Muscle of arm (tissue), 12 donors: ENCODE measurements around the gene ZMIZ1. TPM values are rescaled to one million over a fixed set of nuclear protein-coding genes. Genes with fewer than 3 reads are reported as not detected.
"Not testable (repeated sequence)": the region's sequence is repeated elsewhere in the genome, so short reads cannot be mapped to it uniquely, and the experiment has no call there.

Experiments used
- DNase-seq: peaks from one replicate; pipeline ENCODE4 v3.0.0-alpha.2; 2013
- polyA plus RNA-seq, 12 donors: library from polyadenylated mRNA; unstranded; fragments of 120-200 nt; gene quantifications; one replicate each; pipeline ENCODE4 v1.2.1, GENCODE V29; 2013; ENCODE audit not compliant: insufficient read length in 12 of 12

The ZMIZ1 gene
- polyA plus RNA-seq, 12 donors, result 27.7 to 66.3 (median 34.3) TPM; not detected in 1

DNA sequence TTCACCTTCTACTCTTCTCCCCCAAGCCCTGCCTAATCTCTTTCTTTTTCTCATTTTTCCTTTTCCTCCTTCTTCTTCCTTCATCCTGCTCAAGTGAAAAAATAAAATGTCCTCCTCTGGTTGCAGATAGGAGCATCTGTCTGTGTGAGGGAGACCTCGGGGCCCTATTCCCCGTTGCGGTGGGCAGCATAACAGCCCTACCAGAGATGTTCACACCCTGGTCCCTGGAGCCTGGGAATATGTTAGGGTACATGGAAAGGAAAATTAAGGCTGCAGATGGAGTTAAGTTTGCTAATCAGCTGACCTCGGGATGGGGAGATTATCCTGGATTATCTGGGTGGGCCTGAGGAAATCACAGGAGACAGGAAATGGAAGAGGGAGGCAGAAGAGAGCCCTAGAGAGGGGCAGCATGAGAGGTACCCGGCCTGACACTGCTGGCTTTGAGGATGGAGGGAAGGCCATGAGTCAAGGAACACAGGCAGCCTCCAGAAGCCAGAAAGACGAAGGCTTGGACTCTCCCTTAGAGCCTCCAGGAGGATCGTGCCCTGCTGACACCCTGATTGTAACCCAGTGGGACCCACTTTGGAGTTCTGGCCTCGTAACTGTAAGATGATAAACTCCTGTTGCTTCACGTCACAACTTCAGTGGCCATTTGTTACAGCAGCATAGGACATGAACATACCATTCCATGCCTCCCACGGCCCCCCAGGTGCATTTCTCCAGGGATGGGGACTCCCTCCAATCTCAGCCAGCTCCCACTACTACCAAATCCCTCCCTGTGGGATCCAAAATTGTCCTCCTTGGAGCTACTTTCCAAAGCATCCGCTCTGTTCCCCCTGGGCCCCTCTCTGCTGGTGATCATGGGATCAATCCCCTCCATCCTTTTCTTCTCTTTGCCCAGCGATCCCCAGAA lies 39.0 kb upstream of the ZMIZ1 start:
- DNase-seq, result no peak

DNA sequence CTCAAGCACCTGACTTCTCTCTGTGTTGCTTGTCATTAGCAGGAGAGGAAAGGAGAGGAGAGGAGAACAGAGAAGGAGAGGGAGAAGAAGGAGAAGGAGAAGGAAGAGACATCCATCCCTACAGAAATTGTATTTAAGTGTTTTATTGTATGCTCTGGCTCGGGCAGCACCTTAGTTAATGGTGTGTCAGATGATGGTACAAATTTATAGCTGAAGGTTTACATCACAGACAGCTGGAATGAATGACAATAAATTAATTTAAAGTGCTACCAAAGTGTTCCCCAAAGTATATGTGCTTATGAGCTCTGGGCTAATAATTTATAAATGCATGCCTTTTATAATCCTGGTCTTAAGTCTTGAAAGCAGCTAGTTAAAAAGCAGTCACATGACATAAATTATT lies 38.1 kb upstream of the ZMIZ1 start:
- DNase-seq, result no peak

- no peak for DNase-seq
These were observed 37.0 kb upstream of the ZMIZ1 start for GRCh38 chr10:79031723-79032122.

DNA sequence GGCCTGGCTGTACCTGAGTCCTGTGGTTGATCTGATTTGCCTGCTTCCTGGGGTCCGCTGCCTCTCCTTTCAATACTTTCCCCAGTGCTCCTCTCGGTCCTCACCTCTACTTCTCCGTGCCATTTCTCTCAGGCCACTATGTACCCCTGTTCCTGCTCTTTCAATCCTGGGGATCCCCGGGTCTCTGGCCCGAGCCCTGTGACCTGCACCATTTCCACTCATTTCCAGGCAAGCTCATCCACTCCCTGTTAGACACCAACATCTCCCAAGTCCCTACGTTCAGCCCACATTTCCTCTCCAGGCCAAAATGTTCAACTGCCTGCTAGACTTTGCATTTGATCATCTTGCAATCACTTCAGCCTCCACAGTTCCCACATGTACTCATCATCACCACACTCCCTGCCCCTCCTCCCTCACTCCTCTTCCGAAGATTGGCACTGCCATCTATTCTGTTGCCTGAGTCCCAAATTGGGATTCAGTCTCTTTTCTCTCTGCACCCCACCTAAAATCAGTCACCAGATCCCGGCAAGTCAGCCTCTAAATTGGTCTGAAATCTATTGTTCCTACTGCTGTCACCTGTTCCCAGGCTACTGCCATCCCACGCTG lies 34.4 kb upstream of the ZMIZ1 start:
- no peak for DNase-seq

DNA sequence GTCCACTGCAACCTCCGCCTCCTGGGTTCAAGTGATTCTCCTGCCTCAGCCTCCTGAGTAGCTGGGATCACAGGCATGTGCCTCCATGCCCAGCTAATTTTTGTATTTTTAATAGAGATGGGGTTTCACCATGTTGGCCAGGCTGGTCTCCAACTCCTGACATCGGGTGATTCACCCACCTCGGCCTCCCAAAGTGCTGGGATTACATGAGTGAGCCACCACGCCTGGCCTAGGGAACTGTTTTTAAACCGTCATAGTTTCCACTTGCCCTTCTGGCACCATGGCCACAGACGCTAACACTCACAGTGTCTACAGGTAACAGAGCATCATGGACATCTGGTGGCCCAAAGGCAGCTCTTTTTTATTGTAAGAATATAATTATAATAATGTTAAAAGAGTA lies 32.4 kb upstream of the ZMIZ1 start:
- DNase-seq, result not testable (repeated sequence)

DNA sequence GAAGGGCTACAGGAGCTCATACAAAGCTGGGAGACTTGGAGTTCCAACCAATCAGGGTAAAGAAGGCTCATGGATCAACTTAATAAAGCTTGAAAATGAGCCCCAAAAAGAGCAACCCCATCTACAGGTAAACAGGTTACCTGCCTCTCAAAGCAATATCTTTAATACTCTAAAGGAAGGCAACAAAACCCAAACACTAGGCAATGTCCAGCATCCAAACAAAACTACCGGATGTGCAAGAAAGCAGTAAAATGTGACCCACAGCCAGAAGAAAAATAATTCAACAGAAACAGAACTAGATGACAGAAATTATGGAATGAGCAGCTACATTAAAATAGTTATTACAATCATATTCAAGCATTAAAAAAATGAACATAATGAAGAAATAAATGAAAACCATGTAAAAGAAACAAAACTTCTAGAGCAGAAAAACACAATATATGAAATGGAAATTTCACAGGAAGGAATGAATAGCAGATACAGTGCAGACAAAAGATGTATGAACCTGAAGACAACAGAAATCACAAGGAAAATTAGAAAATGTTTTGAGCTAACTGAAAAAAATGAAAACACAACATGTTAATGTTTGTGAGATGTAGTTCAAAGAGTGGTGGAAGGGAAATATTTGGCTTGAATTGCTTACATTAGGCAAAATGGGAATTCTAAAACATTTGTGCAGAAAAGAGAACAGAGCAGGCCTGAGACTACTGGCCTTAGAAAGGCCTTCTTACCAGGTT lies 30.5 kb upstream of the ZMIZ1 start:
- no peak for DNase-seq

DNA sequence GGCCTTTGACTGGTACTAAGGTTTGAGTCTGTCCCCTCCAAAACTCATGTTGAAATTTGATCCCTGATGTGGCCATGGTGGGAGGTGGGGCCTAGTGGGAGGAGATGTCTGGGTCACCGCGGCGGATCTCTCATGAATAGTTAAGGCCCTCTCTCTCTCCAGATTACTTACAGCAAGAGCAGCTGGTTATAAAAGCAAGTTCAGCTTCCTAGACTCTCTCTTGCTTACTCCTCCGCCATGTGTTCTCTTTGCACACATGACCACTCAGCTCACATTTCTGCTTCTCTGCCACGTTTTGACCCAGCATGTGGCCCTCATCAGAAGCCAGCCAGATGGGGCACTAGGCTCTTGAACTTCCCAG lies 29.9 kb upstream of the ZMIZ1 start:
- no peak for DNase-seq

DNA sequence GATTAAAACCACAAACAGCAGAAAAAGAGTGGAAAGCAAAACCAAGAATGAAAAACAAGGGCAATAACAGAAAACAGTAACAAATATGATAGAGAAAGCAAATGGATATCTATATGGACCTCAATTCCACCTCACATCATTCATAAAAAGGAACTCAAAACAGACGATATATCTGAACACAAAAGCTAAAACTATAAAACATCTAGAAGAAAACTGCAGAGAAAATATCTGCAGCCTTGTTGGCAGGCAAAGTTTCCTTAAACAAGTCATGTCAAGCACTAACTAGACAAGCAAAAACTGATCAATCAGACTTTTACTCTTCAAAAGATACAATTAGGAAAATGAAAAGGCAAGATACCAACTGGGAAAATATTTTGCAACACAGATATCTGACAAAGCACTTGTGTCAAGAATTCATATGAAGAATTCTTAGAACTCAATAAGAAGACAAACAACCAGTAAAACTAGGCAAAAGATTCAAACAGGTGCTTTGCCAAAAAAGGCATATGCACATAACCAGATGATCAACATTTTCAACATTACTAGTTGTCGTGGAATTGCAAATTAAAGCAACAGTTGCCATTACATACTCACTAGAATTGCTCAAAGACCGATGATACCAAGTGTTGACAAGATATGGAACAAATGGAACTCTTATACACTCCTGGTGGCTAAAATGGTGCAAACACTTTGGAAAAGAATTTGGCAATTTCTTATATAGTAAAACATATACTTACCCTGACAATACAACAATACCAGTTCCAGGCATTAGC lies 25.9 kb upstream of the ZMIZ1 start:
- DNase-seq, result no peak

DNA sequence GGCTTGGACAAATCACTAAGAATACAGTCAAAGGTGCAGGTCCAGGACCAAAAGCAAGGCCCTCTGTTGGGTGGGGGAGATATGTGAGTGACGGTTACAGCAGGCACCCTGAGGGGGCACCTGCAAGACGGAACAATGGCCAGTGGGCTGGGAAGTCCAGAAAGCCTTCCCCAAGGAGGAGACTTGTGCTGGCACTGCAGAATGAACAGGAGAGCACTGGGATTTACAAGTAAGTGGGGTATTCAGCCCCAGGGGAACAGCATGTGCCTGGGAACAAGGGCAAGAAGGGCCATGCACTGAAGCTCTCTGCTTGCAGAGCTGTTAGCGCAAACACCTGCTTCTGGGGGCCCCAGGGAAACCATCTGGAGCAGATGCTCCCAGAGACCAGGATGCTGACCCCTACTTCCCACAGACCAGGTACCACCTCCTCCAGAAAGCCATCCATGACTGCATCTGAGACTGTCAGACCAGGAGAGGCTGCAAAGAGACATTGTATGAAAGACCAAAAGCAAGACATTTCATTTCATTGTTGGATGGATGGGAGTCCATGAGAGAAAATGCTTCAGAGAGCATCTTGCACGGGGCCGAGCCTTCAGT lies 24.6 kb upstream of the ZMIZ1 start:
- DNase-seq, result no peak

- DNase-seq, result no peak
These were observed 23.9 kb upstream of the ZMIZ1 start for GRCh38 chr10:79044846-79045245.

GRCh38 chr10:79045566-79046175 lies 23.1 kb upstream of the ZMIZ1 start:
- DNase-seq, result no peak

GRCh38 chr10:79046326-79046725 lies 22.4 kb upstream of the ZMIZ1 start:
- no peak for DNase-seq

DNA sequence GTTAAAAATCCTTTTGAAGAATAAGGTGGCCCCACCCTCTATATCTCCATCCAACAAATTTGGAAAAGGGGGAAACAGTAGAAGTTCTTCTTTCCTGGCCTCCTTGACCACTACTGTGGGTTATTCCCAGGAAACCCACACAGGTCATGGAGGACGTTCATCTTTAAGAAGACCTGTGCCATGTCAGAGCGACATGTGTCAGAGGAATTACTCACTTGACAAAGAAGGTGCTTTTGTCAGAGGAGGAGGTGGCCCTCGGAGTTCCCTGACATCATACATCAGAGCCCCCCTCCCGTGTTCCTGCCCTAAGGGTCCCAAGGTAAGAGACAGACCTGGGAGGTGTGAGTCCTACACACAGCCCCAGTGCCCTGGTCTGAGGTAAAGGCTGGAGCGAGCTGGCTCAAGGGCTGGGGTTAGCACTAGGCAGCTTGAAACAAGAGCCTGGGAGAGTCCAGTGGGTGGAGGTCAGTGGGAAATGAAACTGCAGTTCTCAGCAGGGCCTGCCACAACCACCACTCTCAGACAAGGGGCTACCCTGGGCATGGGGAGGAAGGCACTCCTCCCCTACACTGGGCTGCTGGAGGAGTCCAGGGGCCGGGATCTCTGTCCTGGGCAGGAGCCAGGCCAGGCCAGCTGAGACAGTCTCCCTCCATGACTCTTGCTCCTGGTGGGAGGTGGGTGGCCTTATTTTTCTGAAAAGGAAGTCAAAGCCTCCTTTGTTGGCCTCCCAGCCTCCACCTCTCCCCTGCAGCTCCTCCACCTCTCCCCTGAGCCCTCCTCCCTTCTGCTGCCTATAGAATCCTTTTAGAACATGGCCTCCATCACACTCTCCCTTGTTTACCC lies 21.8 kb upstream of the ZMIZ1 start:
- DNase-seq, result no peak

DNA sequence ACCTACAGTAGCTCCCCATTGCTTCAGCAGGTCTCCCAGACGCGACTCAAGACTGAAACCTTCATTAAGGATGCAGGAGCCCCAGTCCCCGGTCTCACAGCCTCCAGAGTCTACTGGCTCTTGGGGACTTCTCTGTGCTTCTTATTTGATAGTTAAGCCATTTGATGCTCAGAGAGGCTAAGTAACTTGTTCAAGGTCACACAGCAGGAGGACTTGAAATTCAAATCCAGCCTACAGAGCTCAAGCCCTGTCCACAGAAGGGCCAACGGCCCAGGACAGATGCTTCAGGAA lies 21.2 kb upstream of the ZMIZ1 start:
- no peak for DNase-seq

GRCh38 chr10:79047875-79048638 lies 20.7 kb upstream of the ZMIZ1 start:
- DNase-seq, result no peak

DNA sequence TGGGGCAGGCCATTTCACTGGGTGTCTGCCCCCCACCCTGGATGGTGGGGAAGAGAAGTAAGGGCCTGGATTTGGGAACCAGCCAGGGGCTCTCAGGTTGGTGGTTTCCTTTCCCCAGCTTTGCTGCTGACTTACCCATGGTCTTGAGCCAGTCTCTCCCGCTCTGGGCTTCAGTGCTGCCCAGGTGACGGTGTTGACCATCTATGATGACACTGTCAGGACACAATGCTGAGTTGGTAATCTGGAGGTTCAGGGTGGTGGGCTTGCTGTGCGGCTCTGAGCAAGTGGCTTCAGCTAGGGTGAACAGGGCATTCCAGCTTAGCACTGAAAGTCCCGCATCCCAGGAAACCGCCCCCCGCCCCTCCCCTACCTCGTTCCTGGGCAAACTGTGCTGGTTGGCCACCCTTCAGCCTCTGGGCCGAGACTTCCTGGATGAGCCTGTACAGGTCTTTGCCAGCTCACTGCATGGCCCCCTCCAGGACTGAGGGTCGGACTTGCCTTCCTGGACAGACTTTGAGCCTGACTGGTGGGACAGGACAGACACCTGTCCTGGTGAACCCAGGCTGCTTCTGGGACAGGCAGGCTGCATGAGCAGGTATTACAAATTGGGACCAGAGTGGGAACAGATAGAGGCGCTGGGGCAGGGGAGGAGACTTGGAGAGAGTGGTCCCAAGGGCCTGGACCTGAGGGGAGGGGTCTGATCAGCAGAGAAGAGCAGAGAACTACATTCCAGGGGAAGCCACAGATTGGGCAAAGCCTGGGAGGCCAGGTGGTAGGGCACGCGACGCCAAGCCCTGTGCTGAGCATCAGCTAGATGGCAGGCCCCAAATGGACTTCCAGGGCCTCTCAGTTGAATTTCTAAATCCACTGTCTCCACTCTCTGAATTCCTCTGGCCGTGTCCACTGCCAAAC lies 19.9 kb upstream of the ZMIZ1 start:
- DNase-seq, result no peak

DNA sequence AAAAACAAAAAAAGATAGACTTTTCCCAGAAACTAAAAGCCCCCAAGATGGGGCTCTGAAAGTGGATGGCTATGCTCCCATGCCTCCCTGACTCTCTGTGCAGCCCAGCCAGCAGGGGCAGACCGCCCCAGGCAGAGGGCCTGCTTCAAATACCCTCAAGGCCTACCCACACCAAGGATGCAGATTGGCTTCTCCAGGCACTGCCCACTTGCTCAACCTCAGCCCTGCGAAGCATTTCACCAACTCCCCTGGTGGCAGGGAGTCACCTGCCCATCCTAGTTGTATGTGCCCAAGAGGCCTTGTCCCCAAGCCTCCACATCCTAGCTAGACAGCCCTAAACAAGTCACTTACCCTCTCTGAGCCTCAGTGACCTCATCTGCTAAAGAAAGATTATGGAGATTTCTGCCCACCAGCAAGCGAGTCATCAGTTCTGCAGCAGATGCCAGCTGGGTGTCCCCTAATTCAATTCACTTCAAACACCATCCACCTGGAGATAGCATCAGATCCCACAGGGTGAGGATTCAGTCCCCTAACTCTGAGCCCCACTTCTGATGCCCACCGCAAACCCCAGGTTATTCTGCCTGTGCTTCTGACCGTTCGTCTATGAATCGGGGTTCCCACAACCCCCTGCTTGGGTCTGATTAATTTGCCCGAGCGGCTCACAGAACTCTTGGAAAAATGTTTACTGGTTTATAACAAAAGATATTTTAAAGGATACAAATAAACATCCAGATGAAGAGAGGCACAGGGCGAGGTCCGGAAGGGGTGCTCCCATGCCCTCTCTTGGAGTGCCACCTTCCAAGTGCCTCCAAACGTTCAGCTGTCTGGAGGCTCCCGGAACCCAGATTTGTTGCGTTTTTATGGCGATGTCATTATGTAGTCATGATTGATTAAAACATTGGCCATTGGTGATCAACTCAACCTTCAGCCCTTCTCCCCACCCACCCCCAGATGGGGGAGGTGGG lies 18.6 kb upstream of the ZMIZ1 start:
- no peak for DNase-seq
